Measurements from ENCODE around the gene CKAP5.
"Not testable (repeated sequence)": the region's sequence is repeated elsewhere in the genome, so short reads cannot be mapped to it uniquely, and the experiment has no call there.

The CKAP5 gene

GRCh38 chr11:46836870-46837269 lies 9.2 kb downstream of the CKAP5 start:
- Mint-ChIP-seq H3K4me3 (no peak overlapping the region), H3K4me1 (ENCODE audit: low read depth) (peaks cover 20% of the 10 kb centered on the region), H3K27ac (no peak overlapping the region)

GRCh38 chr11:46836431-46836830 lies 9.6 kb downstream of the CKAP5 start:
- Mint-ChIP-seq H3K4me1 (ENCODE audit: low read depth) (peaks cover 20% of the 10 kb centered on the region), H3K4me3 (no peak overlapping the region), H3K27ac (no peak overlapping the region), H3K9me3 (no peaks in the 10 kb centered on the region), H3K27me3 (ENCODE audit: low read depth) (no peaks in the 10 kb centered on the region), H3K36me3 (ENCODE audit: low read depth) (peaks cover 3% of the 10 kb centered on the region)

More at GRCh38 chr11:46836870-46837269, 9.2 kb downstream of the CKAP5 start:
- Mint-ChIP-seq H3K27me3 (ENCODE audit: low read depth) (no peaks in the 10 kb centered on the region), H3K36me3 (ENCODE audit: low read depth) (peaks cover 3% of the 10 kb centered on the region), H3K9me3 (no peaks in the 10 kb centered on the region)

GRCh38 chr11:46835897-46836296 lies 10.2 kb downstream of the CKAP5 start:
- Mint-ChIP-seq H3K4me3 (no peak overlapping the region), H3K27me3 (ENCODE audit: low read depth) (no peaks in the 10 kb centered on the region), H3K27ac (no peak overlapping the region), H3K36me3 (ENCODE audit: low read depth) (peaks cover 7% of the 10 kb centered on the region), H3K4me1 (ENCODE audit: low read depth) (peaks cover 23% of the 10 kb centered on the region), H3K9me3 (no peaks in the 10 kb centered on the region)

DNA sequence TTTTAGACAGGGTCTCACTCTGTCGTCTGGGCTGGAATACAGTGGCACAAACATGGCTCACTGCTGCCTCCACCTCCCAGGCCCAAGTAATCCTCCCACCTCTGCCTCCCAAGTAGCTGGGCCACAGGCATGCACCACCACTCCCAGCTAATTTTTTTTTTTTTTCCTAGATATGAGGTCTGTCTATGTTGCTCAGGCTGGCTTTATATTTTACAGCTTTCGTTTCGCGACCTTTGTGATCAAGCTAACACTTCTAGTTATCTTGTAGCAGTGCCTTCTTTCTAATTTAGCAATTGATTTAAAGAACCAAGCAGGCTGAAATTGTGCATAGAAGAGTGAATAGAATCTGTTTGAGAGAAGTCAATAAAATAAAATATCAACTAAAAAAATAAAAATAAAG lies 11.3 kb downstream of the CKAP5 start:
- Mint-ChIP-seq H3K27me3 (ENCODE audit: low read depth) (no peaks in the 10 kb centered on the region), H3K36me3 (ENCODE audit: low read depth) (peaks cover 9% of the 10 kb centered on the region), H3K4me3 (no peak overlapping the region), H3K4me1 (ENCODE audit: low read depth) (peaks cover 25% of the 10 kb centered on the region), H3K27ac (no peak overlapping the region), H3K9me3 (no peaks in the 10 kb centered on the region)

DNA sequence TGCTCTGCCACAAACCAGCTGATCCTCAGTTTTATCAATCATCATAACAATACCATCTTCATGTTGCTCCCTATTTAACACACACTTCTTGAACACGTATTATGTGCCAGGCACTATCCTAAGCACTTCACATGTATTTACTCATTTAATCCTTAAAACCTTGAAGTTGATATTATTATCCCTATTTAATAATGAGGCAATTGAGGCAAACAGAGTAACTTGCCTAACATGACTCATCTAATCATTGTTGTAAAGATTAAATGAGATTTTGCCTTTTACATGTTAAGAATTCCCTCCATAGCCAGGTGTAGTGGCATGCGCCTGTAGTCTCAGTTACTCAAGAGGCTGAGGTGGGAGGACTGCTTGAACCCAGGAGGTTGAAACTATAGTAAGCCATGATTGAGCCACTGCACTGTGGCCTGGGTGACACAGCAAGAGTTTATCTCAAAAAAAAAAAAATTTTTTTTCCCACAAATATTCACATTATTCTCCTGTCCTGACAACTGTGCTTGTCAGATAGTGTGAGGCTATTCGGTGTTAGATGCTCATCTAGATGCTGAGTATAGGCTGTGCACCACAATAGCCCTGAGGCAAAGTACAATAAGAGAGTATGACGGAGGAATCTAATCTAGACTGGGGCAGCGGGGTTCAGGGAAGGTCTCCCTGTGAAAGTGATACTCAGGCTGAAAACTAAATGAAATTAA lies 13.4 kb downstream of the CKAP5 start:
- H3K9me3 Mint-ChIP-seq: no peaks in the 10 kb centered on the region
- H3K4me1 Mint-ChIP-seq (ENCODE audit: low read depth): peaks cover 20% of the 10 kb centered on the region
- peaks cover 9% of the 10 kb centered on the region for H3K36me3 Mint-ChIP-seq (ENCODE audit: low read depth)
- H3K27me3 Mint-ChIP-seq (ENCODE audit: low read depth): no peaks in the 10 kb centered on the region
- no peak overlapping the region for H3K4me3 Mint-ChIP-seq
- no peak overlapping the region for H3K27ac Mint-ChIP-seq

- H3K27me3 Mint-ChIP-seq (ENCODE audit: low read depth): no peaks in the 10 kb centered on the region
- H3K4me1 Mint-ChIP-seq (ENCODE audit: low read depth): peaks cover 32% of the 10 kb centered on the region
- peaks cover 8% of the 10 kb centered on the region for H3K36me3 Mint-ChIP-seq (ENCODE audit: low read depth)
- peak overlapping the region; percentile 39 for H3K4me3 Mint-ChIP-seq
- no peaks in the 10 kb centered on the region for H3K9me3 Mint-ChIP-seq
- H3K27ac Mint-ChIP-seq: no peak overlapping the region
These were observed 18.1 kb downstream of the CKAP5 start for GRCh38 chr11:46827995-46828394.

DNA sequence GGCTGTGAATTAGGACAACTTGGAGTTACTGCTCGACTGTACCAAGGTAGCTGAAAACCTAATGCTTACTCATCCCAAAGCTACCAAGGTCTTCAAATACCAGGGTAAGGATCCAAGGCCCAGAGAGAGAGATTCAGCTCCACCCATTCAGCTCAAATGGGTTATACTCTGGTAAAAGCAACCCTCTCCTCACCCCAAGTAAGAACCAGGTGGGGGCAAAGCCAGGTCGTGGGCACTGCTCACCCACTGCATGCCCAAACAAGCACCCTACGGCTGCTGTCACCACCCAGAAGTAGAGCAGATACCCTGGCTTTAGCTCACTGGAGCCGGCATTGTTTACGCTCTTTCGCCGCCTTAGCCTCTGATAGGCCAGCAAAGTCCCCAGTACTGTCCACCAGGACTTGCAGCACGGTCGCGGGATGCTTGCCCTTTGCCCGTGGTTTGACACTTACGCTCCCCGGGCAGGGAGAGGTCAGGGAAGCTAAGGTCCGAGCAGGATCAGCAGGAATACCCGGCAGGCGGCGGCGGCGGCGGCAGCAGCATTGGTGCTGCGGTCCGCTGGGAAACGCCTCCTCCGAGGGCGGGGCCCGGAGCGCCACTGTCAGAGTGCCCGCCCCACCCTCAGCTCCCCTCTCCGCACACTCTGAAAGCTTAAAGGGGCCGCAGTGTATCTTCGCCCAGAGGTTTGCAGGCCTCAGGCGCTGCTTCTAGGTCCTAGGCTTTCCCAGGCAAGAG lies 19.6 kb downstream of the CKAP5 start:
- H3K27me3 Mint-ChIP-seq (ENCODE audit: low read depth): no peaks in the 10 kb centered on the region
- H3K36me3 Mint-ChIP-seq (ENCODE audit: low read depth): peaks cover 6% of the 10 kb centered on the region
- H3K27ac Mint-ChIP-seq: no peak overlapping the region
- peak overlapping the region; percentile 72 for H3K4me3 Mint-ChIP-seq
- H3K4me1 Mint-ChIP-seq (ENCODE audit: low read depth): peaks cover 31% of the 10 kb centered on the region
- H3K9me3 Mint-ChIP-seq: no peaks in the 10 kb centered on the region

DNA sequence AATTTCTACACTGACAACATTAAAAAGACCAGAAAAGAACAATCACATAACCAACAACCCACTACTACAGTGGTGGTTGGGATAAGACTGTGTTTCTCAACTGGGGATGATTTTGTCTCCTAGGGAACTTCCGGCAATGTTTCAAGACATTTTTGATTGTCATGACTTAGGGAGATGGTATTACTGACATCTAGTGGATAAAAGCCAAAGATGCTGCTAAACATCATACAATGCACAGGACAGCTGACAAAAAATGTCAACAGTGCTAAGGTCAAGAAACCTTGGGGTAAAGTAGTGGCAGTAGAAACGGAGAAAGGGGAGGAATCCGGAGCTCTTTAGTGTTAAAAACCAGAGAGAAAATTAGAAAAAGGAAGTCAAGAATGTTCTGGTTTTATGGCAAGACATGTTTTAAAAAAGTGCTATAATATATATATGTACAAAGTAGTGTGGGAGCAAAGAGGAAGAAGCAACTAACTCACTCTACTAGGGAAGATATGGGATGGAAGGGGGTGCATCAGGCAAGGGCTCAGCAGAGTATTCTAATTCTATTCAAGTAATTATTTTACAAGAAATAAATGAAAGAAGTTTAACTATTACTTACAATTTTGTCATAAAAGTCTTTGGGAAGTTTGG lies 37.2 kb downstream of the CKAP5 start:
- H3K4me3 Mint-ChIP-seq: no peak overlapping the region
- peaks cover 20% of the 10 kb centered on the region for H3K4me1 Mint-ChIP-seq (ENCODE audit: low read depth)
- no peaks in the 10 kb centered on the region for H3K27me3 Mint-ChIP-seq (ENCODE audit: low read depth)
- peaks cover 34% of the 10 kb centered on the region for H3K36me3 Mint-ChIP-seq (ENCODE audit: low read depth)
- H3K27ac Mint-ChIP-seq: no peak overlapping the region
- H3K9me3 Mint-ChIP-seq: no peaks in the 10 kb centered on the region

DNA sequence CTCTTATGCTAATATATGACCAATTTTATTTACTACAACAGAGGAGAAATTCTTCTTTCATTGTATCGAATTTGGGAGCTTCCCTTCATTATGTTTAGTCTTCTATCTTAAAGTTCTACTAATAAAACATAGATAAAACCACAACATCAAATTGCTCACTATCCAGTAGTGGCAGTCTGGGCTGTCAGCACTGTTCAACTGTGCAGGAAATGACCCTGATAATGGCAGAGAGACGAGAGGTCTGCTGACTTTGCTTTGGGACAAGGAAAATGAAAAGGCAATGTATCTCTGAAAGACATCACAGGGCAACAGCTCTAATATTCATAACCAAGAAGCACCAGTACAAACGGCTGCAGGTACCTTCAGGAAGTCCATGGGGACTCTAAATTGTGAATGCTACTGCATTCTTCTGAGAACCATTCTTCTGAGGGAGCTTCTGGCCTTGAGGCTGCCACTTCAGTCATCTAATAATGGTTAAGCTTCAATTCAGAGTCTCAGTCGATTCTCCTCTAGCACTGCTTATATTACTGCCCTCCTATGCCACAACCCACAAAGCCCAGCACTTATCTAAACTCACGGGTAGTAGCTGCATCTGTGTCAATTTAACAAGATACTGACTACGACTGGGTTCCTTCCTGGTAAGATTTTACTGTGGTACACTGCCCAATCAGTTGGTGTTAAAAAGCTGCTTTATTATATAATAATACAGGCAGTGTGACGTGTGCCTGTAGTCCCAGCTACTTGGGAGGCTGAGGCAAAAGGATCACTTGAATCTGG lies 44.2 kb downstream of the CKAP5 start:
- H3K9me3 Mint-ChIP-seq: no peaks in the 10 kb centered on the region
- H3K4me1 Mint-ChIP-seq (ENCODE audit: low read depth): peaks cover 6% of the 10 kb centered on the region
- no peak overlapping the region for H3K4me3 Mint-ChIP-seq
- H3K27ac Mint-ChIP-seq: no peak overlapping the region
- no peaks in the 10 kb centered on the region for H3K27me3 Mint-ChIP-seq (ENCODE audit: low read depth)
- H3K36me3 Mint-ChIP-seq (ENCODE audit: low read depth): peaks cover 30% of the 10 kb centered on the region

DNA sequence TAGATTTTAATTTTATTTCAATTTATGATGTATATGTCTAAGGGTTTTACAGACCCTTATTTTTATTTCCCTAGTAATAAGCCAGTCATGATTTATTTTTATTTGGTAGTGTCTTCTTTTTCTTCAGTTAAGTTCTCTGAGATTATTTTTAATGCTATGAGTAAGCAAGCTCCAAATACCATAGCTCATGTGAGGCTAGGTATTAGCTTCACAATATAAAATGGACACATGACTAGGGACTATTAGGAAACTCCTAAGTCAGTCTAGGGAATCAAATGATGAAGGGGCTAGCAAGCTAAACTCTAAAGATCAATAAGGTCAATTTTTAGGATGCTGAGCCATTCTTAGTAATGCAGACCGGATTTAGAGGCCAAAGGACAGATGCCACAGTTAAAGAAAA lies 45.9 kb downstream of the CKAP5 start:
- no peaks in the 10 kb centered on the region for H3K27me3 Mint-ChIP-seq (ENCODE audit: low read depth)
- H3K4me3 Mint-ChIP-seq: no peak overlapping the region
- no peaks in the 10 kb centered on the region for H3K9me3 Mint-ChIP-seq
- peaks cover 28% of the 10 kb centered on the region for H3K36me3 Mint-ChIP-seq (ENCODE audit: low read depth)
- no peaks in the 10 kb centered on the region for H3K4me1 Mint-ChIP-seq (ENCODE audit: low read depth)
- H3K27ac Mint-ChIP-seq: no peak overlapping the region

GRCh38 chr11:46799725-46800124 lies 46.4 kb downstream of the CKAP5 start:
- H3K9me3 Mint-ChIP-seq; H3K4me3 Mint-ChIP-seq; H3K27me3 Mint-ChIP-seq (ENCODE audit: low read depth); H3K27ac Mint-ChIP-seq; H3K4me1 Mint-ChIP-seq (ENCODE audit: low read depth): not testable (repeated sequence)
- peaks cover 30% of the 10 kb centered on the region for H3K36me3 Mint-ChIP-seq (ENCODE audit: low read depth)

DNA sequence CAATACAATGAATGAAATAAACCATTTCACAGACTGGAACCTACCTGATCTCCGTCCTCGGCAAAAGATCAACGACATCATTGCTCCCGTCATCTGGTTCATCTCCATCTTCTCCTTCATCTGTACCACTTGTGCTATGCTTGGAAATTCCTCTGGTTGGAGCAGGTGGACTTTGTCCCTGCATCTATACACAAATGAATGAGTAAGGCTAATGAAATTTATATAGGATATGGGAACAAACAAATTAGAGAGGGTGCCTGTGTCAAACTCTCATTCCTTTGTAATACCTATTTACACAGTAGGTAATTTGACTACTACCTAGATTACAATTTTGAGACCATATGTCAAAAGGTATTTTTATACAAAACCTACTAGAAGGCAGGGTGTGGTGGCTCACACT lies 67.7 kb downstream of the CKAP5 start:
- Mint-ChIP-seq H3K27ac (no peak overlapping the region), H3K27me3 (ENCODE audit: low read depth) (no peaks in the 10 kb centered on the region), H3K4me1 (ENCODE audit: low read depth) (no peaks in the 10 kb centered on the region), H3K4me3 (no peak overlapping the region), H3K36me3 (ENCODE audit: low read depth) (peaks cover 48% of the 10 kb centered on the region), H3K9me3 (no peaks in the 10 kb centered on the region)

DNA sequence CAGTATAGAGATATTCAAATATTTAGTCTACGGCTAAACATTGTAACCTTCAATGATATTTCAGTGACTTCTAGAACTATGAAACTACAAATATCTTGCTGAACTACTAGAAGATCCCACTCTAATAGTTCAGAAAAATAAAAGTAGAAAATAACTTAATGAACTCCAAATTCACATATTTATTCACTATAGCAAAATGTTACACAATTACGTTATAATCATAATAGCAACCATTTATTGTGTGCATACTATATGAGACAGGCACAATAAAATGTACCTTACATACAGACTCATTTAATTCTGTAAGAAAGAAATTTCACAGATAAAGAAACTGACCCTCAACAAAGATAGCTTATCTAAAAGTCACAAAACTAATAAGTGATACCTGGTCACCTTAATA lies 69.2 kb downstream of the CKAP5 start:
- H3K27ac Mint-ChIP-seq: no peak overlapping the region
- peaks cover 46% of the 10 kb centered on the region for H3K36me3 Mint-ChIP-seq (ENCODE audit: low read depth)
- H3K4me3 Mint-ChIP-seq: no peak overlapping the region
- H3K4me1 Mint-ChIP-seq (ENCODE audit: low read depth): no peaks in the 10 kb centered on the region
- H3K27me3 Mint-ChIP-seq (ENCODE audit: low read depth): no peaks in the 10 kb centered on the region
- H3K9me3 Mint-ChIP-seq: no peaks in the 10 kb centered on the region

DNA sequence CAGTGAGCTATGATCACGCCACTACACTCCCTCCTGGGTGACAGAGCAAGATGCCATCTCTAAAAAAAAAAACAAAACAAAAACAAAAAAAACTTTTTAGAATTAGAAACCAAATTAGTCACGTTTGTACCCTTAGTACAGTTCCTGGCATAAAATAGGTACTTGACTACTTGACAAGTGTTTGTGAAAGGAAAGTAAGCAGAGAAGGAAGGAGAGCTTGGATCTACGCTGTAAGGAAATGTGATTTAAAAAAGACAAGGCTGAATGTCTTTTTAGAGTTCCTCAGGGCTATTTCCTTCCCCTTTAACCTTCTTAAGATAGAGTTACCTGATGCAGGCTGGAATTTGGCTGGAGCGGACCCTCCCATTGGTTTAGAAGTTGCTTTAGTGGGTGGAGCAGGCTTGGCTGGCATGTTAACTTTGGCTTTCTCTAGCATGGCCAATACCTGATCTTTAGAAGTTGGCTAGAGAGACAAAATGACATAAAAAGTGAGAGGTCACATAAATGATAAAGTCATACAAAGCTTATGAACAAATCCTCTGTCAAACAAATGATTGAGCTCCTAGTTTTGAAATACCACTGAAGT lies 76.4 kb downstream of the CKAP5 start:
- H3K4me3 Mint-ChIP-seq: no peak overlapping the region
- peaks cover 32% of the 10 kb centered on the region for H3K36me3 Mint-ChIP-seq (ENCODE audit: low read depth)
- H3K9me3 Mint-ChIP-seq: no peaks in the 10 kb centered on the region
- H3K27me3 Mint-ChIP-seq (ENCODE audit: low read depth): no peaks in the 10 kb centered on the region
- H3K4me1 Mint-ChIP-seq (ENCODE audit: low read depth): no peaks in the 10 kb centered on the region
- no peak overlapping the region for H3K27ac Mint-ChIP-seq

Measured in T-helper 1 cell treated with Interleukin-12 subunit alpha and Interleukin-12 subunit beta and Interleukin-4 antibody, amounts not matched to agents 30 μg/mL and 1 μg/mL, for 36 hours (primary cell).